Head of caudate nucleus (tissue), 42 donors: ENCODE results near the gene WDR20.
"Not testable (repeated sequence)": the region's sequence is repeated elsewhere in the genome, so short reads cannot be mapped to it uniquely, and the experiment has no call there.

Experiments used
- DNase-seq, 42 donors: peaks; one replicate each; pipeline versions ENCODE4 v3.0.0 to v3.0.0-alpha.2; 2020 to 2021; ENCODE audit warnings: mixed read lengths in 7 of 42
- intact Hi-C: fragments of 100-400 bp; cut with DNase I; formaldehyde crosslinking; loops from one replicate; pipeline ENCODE4 v1.15.0; 2022

The WDR20 gene

DNA sequence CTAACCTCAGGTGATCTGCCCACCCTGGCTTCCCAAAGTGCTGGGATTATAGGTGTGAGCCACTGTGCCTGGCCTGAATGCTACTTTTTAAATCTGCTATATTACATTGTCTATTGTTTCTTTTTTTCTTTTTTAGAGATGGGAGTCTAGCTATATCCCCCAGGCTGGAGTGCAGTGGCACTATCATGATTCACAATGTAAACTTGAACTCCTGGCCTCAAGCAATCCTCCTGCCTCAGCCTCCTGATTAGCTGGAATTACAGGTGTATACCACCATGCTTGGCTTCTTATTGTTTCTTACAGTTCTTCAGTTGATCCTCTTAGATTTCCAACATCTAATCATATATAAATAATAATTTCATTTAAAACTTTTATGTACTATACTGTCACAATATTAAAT, 15.3 kb upstream of the WDR20 start:
- DNase-seq: no peak
- intact Hi-C loops: no loop called here

- intact Hi-C loops: no loop called here
- DNase-seq: peak in 1 of 42 donors; percentile 7
Measured at GRCh38 chr14:102125546-102125945, 14.2 kb upstream of the WDR20 start.

DNA sequence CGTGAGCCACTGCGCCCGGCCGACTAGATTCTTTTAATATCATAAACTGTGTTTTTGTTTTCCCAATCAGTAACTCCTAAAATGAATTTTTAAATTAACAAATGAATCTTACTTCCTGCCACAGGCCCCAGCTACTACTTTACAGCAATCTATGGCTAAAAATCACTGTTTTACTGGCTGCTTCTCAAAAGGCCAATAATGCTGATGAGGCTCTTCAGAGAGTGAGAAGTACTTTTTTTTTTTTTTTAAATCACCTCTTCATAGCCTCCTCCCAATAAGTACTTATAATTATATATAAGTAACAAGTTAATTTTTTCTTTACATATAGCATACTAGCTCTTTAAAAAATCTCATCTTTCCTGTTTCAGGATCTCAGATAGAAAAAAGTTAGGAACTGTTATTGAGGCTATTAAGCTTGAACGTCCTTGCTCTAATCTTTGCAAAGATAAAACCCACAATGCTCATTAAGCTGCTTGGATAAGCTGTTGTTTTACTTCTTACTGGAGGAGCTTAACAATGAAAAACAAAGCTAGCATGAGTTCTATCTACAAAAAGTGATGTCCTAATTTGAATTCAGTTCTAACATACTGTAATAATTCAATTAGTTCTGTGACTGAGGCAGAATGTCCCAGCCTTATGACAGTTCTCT, 12.8 kb upstream of the WDR20 start:
- no peak for DNase-seq
- intact Hi-C loops: no loop called here

DNA sequence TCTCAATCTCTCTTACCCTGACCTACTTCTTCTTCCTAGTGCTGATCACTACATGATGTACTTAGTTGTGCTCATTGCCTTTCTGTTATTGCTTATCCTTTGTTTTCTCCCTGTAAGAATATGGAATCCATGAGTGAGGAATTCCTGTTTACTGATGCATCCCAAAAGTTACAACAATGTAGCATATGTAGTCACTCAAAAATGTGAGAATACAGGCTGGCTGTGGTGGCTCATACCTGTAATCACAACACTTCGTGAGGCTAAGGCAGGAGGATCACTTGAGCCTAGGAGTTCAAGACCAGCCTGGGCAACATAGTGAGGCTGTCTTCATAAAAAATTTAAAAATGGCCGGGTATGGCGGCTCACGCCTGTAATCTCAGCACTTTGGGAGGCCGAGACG, 8.0 kb upstream of the WDR20 start:
- DNase-seq: no peak
- intact Hi-C loops: no loop called here

- intact Hi-C loops, DNase-seq: not testable (repeated sequence)
Measured at GRCh38 chr14:102134021-102134420, 5.7 kb upstream of the WDR20 start.

GRCh38 chr14:102134719-102135118, 5.0 kb upstream of the WDR20 start:
- intact Hi-C loops: loop anchor here (5.0 kb wide), 1 partner anchor 173 kb away; the partner anchor contains the start of gene MOK
- peak in 4 of 42 donors; percentile 4 to 24 (median 22) for DNase-seq

DNA sequence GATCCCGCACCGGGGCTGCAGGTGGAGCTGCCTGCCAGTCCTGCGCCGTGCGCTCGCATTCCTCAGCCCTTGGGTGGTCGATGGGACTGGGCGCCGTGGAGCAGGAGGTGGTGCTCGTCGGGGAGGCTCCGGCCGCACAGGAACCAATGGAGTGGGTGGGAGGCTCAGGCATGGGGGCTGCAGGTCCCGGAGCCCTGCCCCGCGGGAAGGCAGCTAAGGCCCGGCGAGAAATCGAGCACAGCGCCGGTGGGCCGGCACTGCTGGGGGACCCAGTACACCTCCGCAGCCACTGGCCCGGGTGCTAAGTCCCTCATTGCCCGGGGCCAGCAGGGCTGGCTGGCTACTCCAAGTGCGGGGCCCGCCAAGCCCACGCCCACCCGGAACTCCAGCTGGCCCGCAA, 4.2 kb upstream of the WDR20 start:
- intact Hi-C loops: loop anchor here (5.0 kb wide), 1 partner anchor 172 kb away; the partner anchor contains the start of gene MOK
- DNase-seq: not testable (repeated sequence)

GRCh38 chr14:102138535-102138934, 1.2 kb upstream of the WDR20 start:
- intact Hi-C loops: loop anchor here (5.0 kb wide), 1 partner anchor 169 kb away; the partner anchor contains the start of gene MOK
- DNase-seq: no peak

DNA sequence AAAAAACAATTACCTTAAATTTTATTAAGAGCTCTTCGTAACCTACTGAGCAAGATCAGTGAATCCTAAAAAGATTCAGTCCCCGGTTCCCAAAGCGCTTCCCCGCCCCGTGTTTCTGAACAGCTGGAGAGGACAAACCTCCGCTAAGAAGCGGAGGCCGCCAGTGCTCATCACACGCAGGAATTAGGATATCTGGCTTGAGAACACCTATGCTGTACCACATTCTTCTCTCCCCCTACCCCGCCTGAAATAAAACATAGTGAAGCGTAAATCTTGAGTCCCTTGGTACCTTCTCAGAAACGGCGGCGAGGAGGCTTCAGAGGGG, 774 bp upstream of the WDR20 start:
- peak in 36 of 42 donors; percentile 13 to 73 (median 45) for DNase-seq
- intact Hi-C loops: loop anchor here (5.0 kb wide), 1 partner anchor 168 kb away; the partner anchor contains the start of gene MOK

DNA sequence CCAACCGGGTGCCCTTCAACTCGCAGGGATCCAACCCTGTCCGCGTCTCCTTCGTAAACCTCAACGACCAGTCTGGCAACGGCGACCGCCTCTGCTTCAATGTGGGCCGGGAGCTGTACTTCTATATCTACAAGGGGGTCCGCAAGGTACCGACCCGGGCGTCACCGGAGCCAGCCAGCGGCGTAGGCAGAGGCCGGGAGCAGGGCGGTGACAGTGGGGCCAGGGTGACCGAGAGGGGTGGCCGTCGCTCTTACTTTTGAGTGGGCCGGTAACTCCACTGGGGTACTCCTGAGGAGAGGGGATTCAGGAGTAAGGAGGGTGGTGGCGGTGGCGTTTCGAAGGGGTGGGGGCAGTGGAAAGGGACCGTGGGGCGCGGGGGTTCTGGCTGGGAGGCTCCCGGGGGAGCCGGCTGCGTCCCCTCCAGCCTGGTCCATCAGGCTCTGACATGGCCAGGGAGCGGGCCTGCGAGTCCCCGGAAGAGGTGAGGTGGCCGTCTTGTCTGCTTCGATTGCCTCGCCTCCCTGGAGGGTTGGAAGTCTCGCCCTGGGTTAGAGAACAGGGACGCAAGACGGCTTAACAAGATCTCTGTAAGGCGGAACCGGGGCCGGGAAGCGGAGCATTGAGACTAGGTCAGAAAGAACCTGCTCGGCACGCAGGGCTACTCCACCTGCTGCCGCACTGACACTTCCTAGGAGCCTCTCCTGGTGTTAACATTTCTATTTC, 491 bp downstream of the WDR20 start:
- peak in 40 of 42 donors; percentile 24 to 72 (median 37) for DNase-seq
- intact Hi-C loops: loop anchor here (10.0 kb wide), 1 partner anchor 75 kb away; no protein-coding TSS in a partner anchor

DNA sequence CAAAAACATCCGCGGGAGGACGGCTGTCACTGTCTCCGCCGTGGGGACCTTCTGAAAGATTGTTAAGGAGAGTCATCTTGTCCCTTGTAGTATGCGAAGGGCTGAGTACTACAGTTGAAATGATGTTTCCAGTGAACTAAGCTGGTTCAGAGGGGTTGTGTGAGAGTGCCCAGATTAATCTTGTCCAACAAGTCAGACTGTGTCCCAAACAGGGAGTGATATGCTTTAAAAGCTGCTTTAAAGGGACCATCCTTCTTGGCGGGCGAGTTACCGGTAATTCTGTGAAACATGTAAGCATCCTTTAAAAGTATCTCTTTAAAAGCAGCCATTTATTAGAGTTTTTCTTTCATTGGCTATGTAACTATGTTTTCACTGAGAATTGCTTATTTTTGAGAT, 1.1 kb downstream of the WDR20 start:
- intact Hi-C loops: loop anchor here (10.0 kb wide), 1 partner anchor 74 kb away; no protein-coding TSS in a partner anchor
- DNase-seq: no peak

- no peak for DNase-seq
- intact Hi-C loops: loop anchor here (10.0 kb wide), 1 partner anchor 73 kb away; no protein-coding TSS in a partner anchor
Measured at GRCh38 chr14:102141797-102142196, 2.1 kb downstream of the WDR20 start.

GRCh38 chr14:102144914-102145313, 5.2 kb downstream of the WDR20 start:
- peak in 1 of 42 donors; percentile 17 for DNase-seq
- intact Hi-C loops: loop anchor here (10.0 kb wide), 1 partner anchor 70 kb away; no protein-coding TSS in a partner anchor

DNA sequence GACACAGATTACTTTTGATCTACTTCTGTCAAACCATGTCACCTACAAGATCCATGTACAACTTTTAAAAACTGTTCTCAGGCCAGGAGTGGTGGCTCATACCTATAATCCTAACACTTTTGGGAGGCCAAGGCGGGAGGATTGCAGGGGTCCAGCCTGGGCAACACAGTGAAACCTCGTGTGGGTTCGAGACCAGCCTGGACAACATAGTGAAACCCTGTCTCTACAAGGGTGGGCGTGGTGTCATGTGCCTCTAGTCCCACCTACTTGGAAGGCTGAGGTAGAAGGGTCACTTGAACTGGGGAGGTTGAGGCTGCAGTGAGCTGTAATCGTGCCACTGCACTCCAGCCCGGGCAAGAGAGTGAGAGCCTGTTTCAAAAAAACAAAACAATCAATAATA, 5.7 kb downstream of the WDR20 start:
- intact Hi-C loops: loop anchor here (10.0 kb wide), 1 partner anchor 69 kb away; no protein-coding TSS in a partner anchor
- no peak for DNase-seq

DNA sequence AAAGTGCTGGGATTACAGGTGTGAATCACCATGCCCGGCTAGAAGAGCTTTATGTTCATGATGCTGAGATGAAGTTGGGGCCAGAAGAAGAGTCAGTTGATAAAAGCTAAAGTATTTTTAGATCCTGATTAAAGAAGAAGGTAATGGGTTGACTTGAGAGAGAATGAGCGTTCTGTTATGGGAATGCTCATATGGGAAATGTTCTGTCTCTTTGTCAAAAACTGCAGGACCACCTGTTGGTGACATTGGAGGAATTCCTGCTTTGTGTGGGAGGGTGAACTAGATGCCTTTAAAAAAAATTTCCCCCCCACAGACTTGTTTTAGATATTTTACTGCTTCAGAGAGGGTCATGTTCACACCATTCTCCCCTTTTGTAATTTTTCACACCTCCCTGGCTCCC, 6.7 kb downstream of the WDR20 start:
- DNase-seq: no peak
- intact Hi-C loops: loop anchor here (10.0 kb wide), 1 partner anchor 68 kb away; no protein-coding TSS in a partner anchor

GRCh38 chr14:102150083-102150482, 10.4 kb downstream of the WDR20 start:
- intact Hi-C loops: no loop called here
- no peak for DNase-seq

GRCh38 chr14:102150744-102151143, 11.0 kb downstream of the WDR20 start:
- intact Hi-C loops: no loop called here
- DNase-seq: no peak

GRCh38 chr14:102151411-102151810, 11.7 kb downstream of the WDR20 start:
- DNase-seq, intact Hi-C loops: not testable (repeated sequence)

DNA sequence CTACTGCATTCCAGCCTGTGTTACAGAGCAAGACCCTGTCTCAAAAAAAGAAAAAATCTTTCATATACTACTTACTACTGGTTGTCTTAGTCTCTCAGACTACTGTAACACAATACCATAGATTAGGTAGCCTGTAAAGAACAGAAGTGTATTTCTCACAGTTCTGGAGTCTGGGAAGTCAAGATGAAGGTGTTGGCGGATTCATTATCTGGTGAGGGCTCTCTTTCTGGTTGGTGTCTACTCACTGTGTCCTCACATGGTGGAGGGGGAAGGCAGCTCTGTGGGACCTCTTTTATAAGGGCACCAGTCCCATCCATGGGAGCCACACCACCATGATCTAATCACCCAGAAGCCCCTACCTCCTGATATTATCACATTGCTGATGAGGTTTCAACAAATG, 14.4 kb downstream of the WDR20 start:
- intact Hi-C loops: no loop called here
- no peak for DNase-seq

DNA sequence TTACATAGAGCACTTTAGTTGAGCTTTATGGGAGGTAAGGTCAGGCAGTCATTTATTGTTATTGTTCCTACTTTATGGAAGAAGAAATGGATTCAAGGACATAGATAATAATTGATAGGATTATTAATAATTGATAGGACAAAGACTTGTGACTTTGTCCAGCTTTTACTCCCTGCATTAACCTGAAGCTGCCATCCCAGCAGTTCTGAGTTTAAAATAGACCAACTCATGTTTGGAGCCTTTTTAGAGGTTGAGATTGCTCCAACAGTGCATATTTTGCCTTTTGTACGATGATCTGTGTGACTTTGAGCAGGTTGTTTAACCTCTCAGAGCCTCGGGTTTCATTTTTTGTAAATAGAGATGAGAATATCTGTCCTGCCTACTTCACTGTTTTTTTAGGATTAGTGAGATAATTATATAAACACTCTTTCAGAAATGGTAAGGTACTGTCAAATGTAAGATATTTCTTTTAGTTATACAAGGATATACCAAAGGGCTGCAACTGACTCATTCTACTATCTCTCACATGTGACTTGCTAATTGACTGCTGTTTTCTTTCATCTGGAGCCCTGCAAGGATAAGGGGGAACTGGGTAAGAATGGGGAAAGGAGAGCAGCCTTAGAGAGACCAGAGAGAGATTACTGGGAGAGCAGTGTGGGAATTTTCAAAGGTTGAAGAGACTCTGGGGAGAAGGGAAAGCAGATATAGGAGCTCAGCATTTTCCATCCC, 15.3 kb downstream of the WDR20 start:
- no peak for DNase-seq
- intact Hi-C loops: no loop called here
